ENCODE measurements around the gene ATXN7L1.

ATXN7L1 gene

DNA sequence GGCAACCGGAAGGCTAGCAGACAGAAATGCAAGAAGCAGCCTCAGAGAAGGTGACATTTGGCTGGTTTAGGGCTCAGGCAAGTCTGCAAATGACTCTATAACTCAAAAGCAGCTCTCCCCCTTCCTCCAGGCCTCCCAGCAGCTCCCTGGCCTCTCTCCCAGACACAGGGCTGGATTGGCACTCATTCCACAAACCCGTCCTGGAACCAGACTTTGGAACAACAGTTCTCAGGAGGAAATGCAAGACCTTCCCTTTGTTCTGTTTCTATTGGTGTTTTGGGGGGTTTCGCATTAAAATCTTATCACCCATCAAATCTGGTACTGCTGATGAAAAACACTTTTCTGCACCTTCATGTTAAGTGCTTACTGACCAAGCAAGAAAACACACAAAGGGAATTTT lies 254.8 kb downstream of the ATXN7L1 start:
- Histone ChIP-seq H2BK120ac (ENCODE audit: low read depth, low read length) (no peak overlapping the region), H2BK12ac (ENCODE audit: low read length) (no peak overlapping the region), H3K27me3 (ENCODE audit: control insufficient read depth in 3 of 3, insufficient read depth in 3 of 3, low read depth in 1 of 3, low read length in 3 of 3) (no peaks in the 10 kb centered on the region), H3K79me1 (ENCODE audit: low read depth, low read length) (no peaks in the 10 kb centered on the region), H3K36me3 (replicated peaks in 1 of 2; ENCODE audit: control insufficient read depth in 2 of 2, insufficient read depth in 2 of 2, low read length in 2 of 2) (peaks cover 8 to 58% of the 10 kb centered on the region in 2 donors), H3K27ac (replicated peaks; ENCODE audit: low read length) (no peak overlapping the region), H3K9me3 (replicated peaks in 1 of 2; ENCODE audit: control insufficient read depth in 2 of 2, insufficient read depth in 1 of 2, low read depth in 1 of 2, low read length in 2 of 2) (peaks cover 0 to 13% of the 10 kb centered on the region in 2 donors), H3K4ac (ENCODE audit: low read length) (no peak overlapping the region), H3K9ac (ENCODE audit: low read depth, low read length, poor library complexity) (no peak overlapping the region), H2BK15ac (ENCODE audit: low read length) (no peak overlapping the region), H2BK5ac (ENCODE audit: low read length) (no peak overlapping the region), H3K4me3 (ENCODE audit: low read length in 2 of 2) (no peak overlapping the region), H2AFZ (ENCODE audit: low read length) (no peak overlapping the region), H3K4me2 (ENCODE audit: insufficient read depth, low read length, poor library complexity, severe bottlenecking) (no peak overlapping the region), H2AK5ac (ENCODE audit: low read depth, low read length) (no peak overlapping the region), H4K8ac (ENCODE audit: low read depth, low read length) (no peak overlapping the region), H3K14ac (ENCODE audit: low read length) (no peak overlapping the region), H4K91ac (ENCODE audit: low read depth, low read length, poor library complexity) (no peak overlapping the region), H3K23ac (ENCODE audit: low read depth, low read length, poor library complexity) (no peak overlapping the region), H3K18ac (ENCODE audit: low read length) (no peak overlapping the region), H3K4me1 (ENCODE audit: control insufficient read depth in 2 of 2, insufficient read depth in 1 of 2, low read depth in 1 of 2, low read length in 2 of 2) (peaks cover 0 to 3% of the 10 kb centered on the region in 2 donors)
- no peak for DNase-seq (ENCODE audit: low spot score)
- no CpG with 5 or more reads among the region's 3 CpGs for WGBS, 2 donors (ENCODE audit: extremely low coverage in 2 of 2, insufficient read length in 2 of 2, insufficient replicate concordance in 1 of 2)

DNA sequence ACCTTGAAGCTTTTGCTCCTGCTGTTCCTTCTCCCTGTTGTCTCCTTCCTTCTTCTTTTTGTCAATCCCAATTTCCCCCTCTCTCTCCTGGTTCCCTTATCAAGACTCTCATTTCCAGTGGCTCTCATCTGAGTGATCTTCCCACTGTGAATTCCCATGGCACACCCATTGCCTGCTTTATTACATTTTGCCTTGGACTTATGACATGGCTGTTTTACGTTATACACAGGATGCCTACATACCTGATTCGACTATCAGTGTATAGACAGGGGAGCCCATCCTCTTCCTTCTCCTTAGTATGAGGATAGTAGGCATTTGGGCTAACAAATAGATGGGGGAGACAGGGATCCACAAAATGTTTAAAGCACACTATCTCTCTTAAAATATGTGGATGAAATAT lies 255.2 kb downstream of the ATXN7L1 start:
- Histone ChIP-seq H3K4me2 (ENCODE audit: insufficient read depth, low read length, poor library complexity, severe bottlenecking) (no peak overlapping the region), H3K23ac (ENCODE audit: low read depth, low read length, poor library complexity) (no peak overlapping the region), H3K36me3 (replicated peaks in 1 of 2; ENCODE audit: control insufficient read depth in 2 of 2, insufficient read depth in 2 of 2, low read length in 2 of 2) (peaks cover 8 to 58% of the 10 kb centered on the region in 2 donors), H2BK15ac (ENCODE audit: low read length) (no peak overlapping the region), H2BK120ac (ENCODE audit: low read depth, low read length) (no peak overlapping the region), H3K9ac (ENCODE audit: low read depth, low read length, poor library complexity) (no peak overlapping the region), H3K79me1 (ENCODE audit: low read depth, low read length) (no peaks in the 10 kb centered on the region), H3K27me3 (ENCODE audit: control insufficient read depth in 3 of 3, insufficient read depth in 3 of 3, low read depth in 1 of 3, low read length in 3 of 3) (no peaks in the 10 kb centered on the region), H2BK5ac (ENCODE audit: low read length) (no peak overlapping the region), H2BK12ac (ENCODE audit: low read length) (no peak overlapping the region), H3K18ac (ENCODE audit: low read length) (no peak overlapping the region), H3K27ac (replicated peaks; ENCODE audit: low read length) (no peak overlapping the region), H3K4me3 (ENCODE audit: low read length in 2 of 2) (no peak overlapping the region), H3K4ac (ENCODE audit: low read length) (no peak overlapping the region), H3K9me3 (replicated peaks in 1 of 2; ENCODE audit: control insufficient read depth in 2 of 2, insufficient read depth in 1 of 2, low read depth in 1 of 2, low read length in 2 of 2) (peaks cover 0 to 8% of the 10 kb centered on the region in 2 donors), H4K8ac (ENCODE audit: low read depth, low read length) (no peak overlapping the region), H3K14ac (ENCODE audit: low read length) (no peak overlapping the region), H4K91ac (ENCODE audit: low read depth, low read length, poor library complexity) (no peak overlapping the region), H3K4me1 (ENCODE audit: control insufficient read depth in 2 of 2, insufficient read depth in 1 of 2, low read depth in 1 of 2, low read length in 2 of 2) (peaks cover 0 to 3% of the 10 kb centered on the region in 2 donors), H2AFZ (ENCODE audit: low read length) (no peak overlapping the region), H2AK5ac (ENCODE audit: low read depth, low read length) (no peak overlapping the region)
- no peak for DNase-seq (ENCODE audit: low spot score)
- WGBS, 2 donors (ENCODE audit: extremely low coverage in 2 of 2, insufficient read length in 2 of 2, insufficient replicate concordance in 1 of 2) = no CpG with 5 or more reads among the region's 2 CpGs

DNA sequence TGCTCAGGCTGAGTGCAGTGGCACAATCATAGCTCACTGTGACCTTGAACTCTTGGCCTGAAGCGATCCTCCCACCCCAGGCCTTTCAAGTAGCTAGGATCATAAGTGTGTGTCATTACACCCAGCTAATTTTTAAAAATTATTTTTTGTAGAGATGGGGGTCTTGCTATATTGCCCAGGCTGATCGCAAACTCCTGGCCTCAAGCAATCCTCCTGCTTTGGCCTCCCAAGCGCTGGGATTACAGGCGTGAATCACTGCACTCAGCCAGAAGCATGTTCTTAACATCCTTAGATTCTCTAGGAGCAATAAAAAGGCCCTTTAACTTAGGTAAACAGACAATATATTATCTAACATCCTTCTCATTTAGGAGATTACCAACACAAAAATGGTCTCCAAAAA lies 256.8 kb downstream of the ATXN7L1 start:
- H3K27me3 ChIP-seq (ENCODE audit: control insufficient read depth in 3 of 3, insufficient read depth in 3 of 3, low read depth in 1 of 3, low read length in 3 of 3) = no peaks in the 10 kb centered on the region
- H4K91ac ChIP-seq (ENCODE audit: low read depth, low read length, poor library complexity) = no peak overlapping the region
- H3K4me2 ChIP-seq (ENCODE audit: insufficient read depth, low read length, poor library complexity, severe bottlenecking) = no peak overlapping the region
- no peak overlapping the region for H4K8ac ChIP-seq (ENCODE audit: low read depth, low read length)
- no peak overlapping the region for H3K14ac ChIP-seq (ENCODE audit: low read length)
- no peak overlapping the region for H2AFZ ChIP-seq (ENCODE audit: low read length)
- H3K23ac ChIP-seq (ENCODE audit: low read depth, low read length, poor library complexity) = no peak overlapping the region
- peaks cover 0 to 3% of the 10 kb centered on the region in 2 donors for H3K4me1 ChIP-seq (ENCODE audit: control insufficient read depth in 2 of 2, insufficient read depth in 1 of 2, low read depth in 1 of 2, low read length in 2 of 2)
- H3K18ac ChIP-seq (ENCODE audit: low read length) = no peak overlapping the region
- H2BK120ac ChIP-seq (ENCODE audit: low read depth, low read length) = no peak overlapping the region
- no peak overlapping the region for H2AK5ac ChIP-seq (ENCODE audit: low read depth, low read length)
- H2BK12ac ChIP-seq (ENCODE audit: low read length) = no peak overlapping the region
- H3K79me1 ChIP-seq (ENCODE audit: low read depth, low read length) = no peaks in the 10 kb centered on the region
- peaks cover 0 to under 1% of the 10 kb centered on the region in 2 donors for H3K9me3 ChIP-seq (replicated peaks in 1 of 2; ENCODE audit: control insufficient read depth in 2 of 2, insufficient read depth in 1 of 2, low read depth in 1 of 2, low read length in 2 of 2)
- no peak overlapping the region for H2BK15ac ChIP-seq (ENCODE audit: low read length)
- no peak overlapping the region for H3K4ac ChIP-seq (ENCODE audit: low read length)
- no peak overlapping the region for H3K27ac ChIP-seq (replicated peaks; ENCODE audit: low read length)
- H3K36me3 ChIP-seq (replicated peaks in 1 of 2; ENCODE audit: control insufficient read depth in 2 of 2, insufficient read depth in 2 of 2, low read length in 2 of 2) = peaks cover 9 to 64% of the 10 kb centered on the region in 2 donors
- H3K9ac ChIP-seq (ENCODE audit: low read depth, low read length, poor library complexity) = no peak overlapping the region
- no peak for DNase-seq (ENCODE audit: low spot score)
- WGBS, 2 donors (ENCODE audit: extremely low coverage in 2 of 2, insufficient read length in 2 of 2, insufficient replicate concordance in 1 of 2) = no CpG with 5 or more reads among the region's 4 CpGs
- H3K4me3 ChIP-seq (ENCODE audit: low read length in 2 of 2) = no peak overlapping the region
- no peak overlapping the region for H2BK5ac ChIP-seq (ENCODE audit: low read length)

DNA sequence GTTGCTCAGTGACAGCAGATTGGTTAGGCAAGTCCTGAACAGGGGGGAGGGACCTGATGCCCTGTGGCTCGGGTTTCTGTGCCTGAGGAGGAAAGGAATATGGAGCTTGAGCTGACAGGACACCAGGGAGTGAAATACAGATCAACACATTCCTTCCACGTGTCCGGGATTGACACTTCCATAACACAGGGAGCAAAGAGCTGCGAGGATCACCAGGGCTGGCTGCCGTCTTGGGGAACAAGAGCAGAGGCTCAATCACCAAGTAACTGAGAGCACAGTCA lies 258.4 kb downstream of the ATXN7L1 start:
- DNase-seq (ENCODE audit: low spot score) = no peak
- H2AFZ ChIP-seq (ENCODE audit: low read length) = no peak overlapping the region
- peaks cover 0 to 3% of the 10 kb centered on the region in 2 donors for H3K4me1 ChIP-seq (ENCODE audit: control insufficient read depth in 2 of 2, insufficient read depth in 1 of 2, low read depth in 1 of 2, low read length in 2 of 2)
- no peak overlapping the region for H4K8ac ChIP-seq (ENCODE audit: low read depth, low read length)
- H3K14ac ChIP-seq (ENCODE audit: low read length) = no peak overlapping the region
- no peak overlapping the region for H3K4me3 ChIP-seq (ENCODE audit: low read length in 2 of 2)
- no peak overlapping the region for H2BK5ac ChIP-seq (ENCODE audit: low read length)
- no peak overlapping the region for H3K4ac ChIP-seq (ENCODE audit: low read length)
- no peak overlapping the region for H3K18ac ChIP-seq (ENCODE audit: low read length)
- H3K79me1 ChIP-seq (ENCODE audit: low read depth, low read length) = no peaks in the 10 kb centered on the region
- no peak overlapping the region for H4K91ac ChIP-seq (ENCODE audit: low read depth, low read length, poor library complexity)
- no peak overlapping the region for H3K27ac ChIP-seq (replicated peaks; ENCODE audit: low read length)
- no peak overlapping the region for H2AK5ac ChIP-seq (ENCODE audit: low read depth, low read length)
- peaks cover 15 to 63% of the 10 kb centered on the region in 2 donors for H3K36me3 ChIP-seq (replicated peaks in 1 of 2; ENCODE audit: control insufficient read depth in 2 of 2, insufficient read depth in 2 of 2, low read length in 2 of 2)
- H3K27me3 ChIP-seq (ENCODE audit: control insufficient read depth in 3 of 3, insufficient read depth in 3 of 3, low read depth in 1 of 3, low read length in 3 of 3) = no peaks in the 10 kb centered on the region
- H3K9ac ChIP-seq (ENCODE audit: low read depth, low read length, poor library complexity) = no peak overlapping the region
- no peak overlapping the region for H2BK15ac ChIP-seq (ENCODE audit: low read length)
- no peaks in the 10 kb centered on the region for H3K9me3 ChIP-seq (replicated peaks in 1 of 2; ENCODE audit: control insufficient read depth in 2 of 2, insufficient read depth in 1 of 2, low read depth in 1 of 2, low read length in 2 of 2)
- WGBS, 2 donors (ENCODE audit: extremely low coverage in 2 of 2, insufficient read length in 2 of 2, insufficient replicate concordance in 1 of 2) = no CpG with 5 or more reads among the region's 5 CpGs
- H3K4me2 ChIP-seq (ENCODE audit: insufficient read depth, low read length, poor library complexity, severe bottlenecking) = no peak overlapping the region
- no peak overlapping the region for H2BK120ac ChIP-seq (ENCODE audit: low read depth, low read length)
- no peak overlapping the region for H2BK12ac ChIP-seq (ENCODE audit: low read length)
- no peak overlapping the region for H3K23ac ChIP-seq (ENCODE audit: low read depth, low read length, poor library complexity)

All from neuronal stem cell (in vitro differentiated cells).